CD4-positive, alpha-beta T cell (primary cell): ENCODE measurements around the gene GLG1. TPM values are rescaled to one million over a fixed set of nuclear protein-coding genes. Genes with fewer than 3 reads are reported as not detected.

Experiments
- ATAC-seq: fragments of 200-7000 bp; cut with Tn5 transposase; one replicate; pipeline ENCODE4 v1.10.0; 2022; ENCODE audit warnings: mild to moderate bottlenecking; ENCODE audit not compliant: poor library complexity
- CTCF ChIA-PET: fragments of 350-600 bp; sonication (Branson Sonifier 250); formaldehyde crosslinking; loops from one replicate; lab custom pipeline; 2021; ENCODE audit warnings: antibody characterized with exemption, inconsistent platforms; lab: Charles Lee
- POLR2A ChIA-PET: fragments of 350-600 bp; sonication (Branson Sonifier 250); formaldehyde crosslinking; loops from one replicate; lab custom pipeline; 2021; ENCODE audit warnings: antibody characterized with exemption, inconsistent platforms; lab: Charles Lee
- DNase-seq, 14 experiments: peaks; one replicate each; pipeline ENCODE4 v3.0.0-alpha.2; 2013 to 2020; ENCODE audit warnings: mixed read lengths in 2 of 14
- H3K27ac ChIP-seq, 2 donors: one replicate each; pipeline versions ENCODE4 v1.5.1 to v1.7.0; 2013; ENCODE audit warnings: low read length in 2 of 2, low read depth in 1 of 2, mild to moderate bottlenecking in 1 of 2
- H3K27me3 ChIP-seq, 2 experiments: 1 replicate in 1 of 2; 2 replicates in 1 of 2; pipeline versions ENCODE4 v1.6.1 to v1.7.0; 2013; ENCODE audit warnings: low read length in 2 of 2, control low read depth in 1 of 2, mild to moderate bottlenecking in 1 of 2, moderate library complexity in 1 of 2; ENCODE audit not compliant: insufficient read depth in 2 of 2, control insufficient read depth in 1 of 2
- H3K36me3 ChIP-seq: one replicate; pipeline ENCODE4 v1.6.1; 2013; ENCODE audit warnings: low read length, control low read depth; ENCODE audit not compliant: insufficient read depth
- H3K4me1 ChIP-seq: one replicate; pipeline ENCODE4 v1.6.1; 2013; ENCODE audit warnings: low read length, control low read depth; ENCODE audit not compliant: insufficient read depth
- H3K4me3 ChIP-seq: one replicate; pipeline ENCODE4 v1.5.1; 2013; ENCODE audit warnings: mild to moderate bottlenecking, low read length, moderate library complexity
- H3K9me3 ChIP-seq, 2 experiments: 1 replicate in 1 of 2; 2 replicates in 1 of 2; pipeline versions ENCODE4 v1.6.1 to v1.7.0; 2013; ENCODE audit warnings: low read length in 2 of 2, mild to moderate bottlenecking in 2 of 2, control low read depth in 1 of 2, moderate library complexity in 1 of 2; ENCODE audit not compliant: control insufficient read depth in 1 of 2, insufficient read depth in 1 of 2
- H3K27ac Mint-ChIP-seq: one replicate; pipeline ENCODE4 v1.8.0; 2020; ENCODE audit warnings: mixed read lengths
- H3K27me3 Mint-ChIP-seq: one replicate; pipeline ENCODE4 v1.8.0; 2021; ENCODE audit warnings: mixed read lengths
- H3K36me3 Mint-ChIP-seq: one replicate; pipeline ENCODE4 v1.8.0; 2021; ENCODE audit warnings: low read depth, mixed read lengths
- H3K4me1 Mint-ChIP-seq: one replicate; pipeline ENCODE4 v1.8.0; 2021; ENCODE audit warnings: low read depth, mixed read lengths
- H3K4me3 Mint-ChIP-seq: one replicate; pipeline ENCODE4 v1.8.0; 2020; ENCODE audit warnings: mild to moderate bottlenecking, mixed read lengths
- H3K9me3 Mint-ChIP-seq: one replicate; pipeline ENCODE4 v1.8.0; 2020; ENCODE audit warnings: mixed read lengths
- intact Hi-C, 2 experiments: fragments of 100-400 bp; cut with DNase I in 1 of 2; cut with micrococcal nuclease in 1 of 2; formaldehyde crosslinking; loops; one replicate each; pipeline versions ENCODE4 v1.15.1 to v1.9.0; 2023 to 2025; cut with DNase I, micrococcal nuclease
- total RNA-seq, 174 experiments: library from RNA in 2 of 174; stranded (reverse) in 2 of 174; gene quantifications; one replicate each; pipeline ENCODE4 v1.2.3 and lab custom pipeline; 2021 to 2026
- TF ChIP-seq, protein P1 (sequence below): fragments of 200-600 bp; IDR thresholded peaks from one replicate; pipeline ENCODE4 v1.8.0; 2022; ENCODE audit warnings: antibody characterized with exemption, mild to moderate bottlenecking

GLG1 gene
- total RNA-seq, 2 experiments from 2014 or later = 110 to 114 TPM

DNA sequence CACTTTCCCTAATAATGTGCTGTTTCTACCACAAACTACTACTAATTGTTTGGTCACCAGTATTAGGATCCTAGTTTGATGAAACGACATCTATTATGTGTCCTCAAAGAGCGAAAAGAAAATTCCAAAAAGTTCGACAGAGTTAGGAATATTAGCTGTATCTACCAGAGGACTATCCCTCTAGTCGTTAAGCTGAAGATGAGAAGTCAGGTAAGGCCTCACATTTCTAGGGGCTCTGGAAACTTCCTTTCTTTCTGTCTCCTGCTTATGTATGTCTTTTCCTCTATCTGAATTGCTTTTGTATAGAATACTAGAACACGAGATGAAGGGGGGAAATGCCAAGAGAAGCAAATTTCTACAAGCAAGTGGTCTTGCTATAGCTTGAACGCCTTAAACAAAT, 1.6 kb downstream of the GLG1 start:
- no peak for ATAC-seq
- H3K4me3 ChIP-seq = peak overlapping the region; percentile 92
- no peak for DNase-seq
- H3K36me3 Mint-ChIP-seq = peaks cover 25% of the 10 kb centered on the region
- no peaks in the 10 kb centered on the region for H3K27me3 ChIP-seq
- no peaks in the 10 kb centered on the region for H3K9me3 ChIP-seq
- CTCF ChIA-PET = no interaction called here
- intact Hi-C loops = loop anchor here (5.0 to 10.0 kb wide), 3 partner anchors 241 to 1941 kb away; partner anchors contain the start of gene PSMD7 (in 2 of the 2)
- no peaks in the 10 kb centered on the region for H3K36me3 ChIP-seq
- H3K27ac ChIP-seq = peak overlapping the region in 1 of 2 donors; percentile 91
- no peaks in the 10 kb centered on the region for H3K9me3 Mint-ChIP-seq
- peaks cover 76% of the 10 kb centered on the region for H3K4me1 Mint-ChIP-seq
- peak overlapping the region; percentile 95 for H3K27ac Mint-ChIP-seq
- TF ChIP-seq, protein P1, sequence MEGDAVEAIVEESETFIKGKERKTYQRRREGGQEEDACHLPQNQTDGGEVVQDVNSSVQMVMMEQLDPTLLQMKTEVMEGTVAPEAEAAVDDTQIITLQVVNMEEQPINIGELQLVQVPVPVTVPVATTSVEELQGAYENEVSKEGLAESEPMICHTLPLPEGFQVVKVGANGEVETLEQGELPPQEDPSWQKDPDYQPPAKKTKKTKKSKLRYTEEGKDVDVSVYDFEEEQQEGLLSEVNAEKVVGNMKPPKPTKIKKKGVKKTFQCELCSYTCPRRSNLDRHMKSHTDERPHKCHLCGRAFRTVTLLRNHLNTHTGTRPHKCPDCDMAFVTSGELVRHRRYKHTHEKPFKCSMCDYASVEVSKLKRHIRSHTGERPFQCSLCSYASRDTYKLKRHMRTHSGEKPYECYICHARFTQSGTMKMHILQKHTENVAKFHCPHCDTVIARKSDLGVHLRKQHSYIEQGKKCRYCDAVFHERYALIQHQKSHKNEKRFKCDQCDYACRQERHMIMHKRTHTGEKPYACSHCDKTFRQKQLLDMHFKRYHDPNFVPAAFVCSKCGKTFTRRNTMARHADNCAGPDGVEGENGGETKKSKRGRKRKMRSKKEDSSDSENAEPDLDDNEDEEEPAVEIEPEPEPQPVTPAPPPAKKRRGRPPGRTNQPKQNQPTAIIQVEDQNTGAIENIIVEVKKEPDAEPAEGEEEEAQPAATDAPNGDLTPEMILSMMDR = no peak
- peak overlapping the region; percentile 95 for H3K4me3 Mint-ChIP-seq
- H3K27me3 Mint-ChIP-seq = no peaks in the 10 kb centered on the region
- POLR2A ChIA-PET = interaction anchor here (0.6 to 1.0 kb wide), 3 partner anchors 13 to 38 kb away, joined by 3 read pairs; no protein-coding TSS in a partner anchor
- peaks cover 61% of the 10 kb centered on the region for H3K4me1 ChIP-seq

DNA sequence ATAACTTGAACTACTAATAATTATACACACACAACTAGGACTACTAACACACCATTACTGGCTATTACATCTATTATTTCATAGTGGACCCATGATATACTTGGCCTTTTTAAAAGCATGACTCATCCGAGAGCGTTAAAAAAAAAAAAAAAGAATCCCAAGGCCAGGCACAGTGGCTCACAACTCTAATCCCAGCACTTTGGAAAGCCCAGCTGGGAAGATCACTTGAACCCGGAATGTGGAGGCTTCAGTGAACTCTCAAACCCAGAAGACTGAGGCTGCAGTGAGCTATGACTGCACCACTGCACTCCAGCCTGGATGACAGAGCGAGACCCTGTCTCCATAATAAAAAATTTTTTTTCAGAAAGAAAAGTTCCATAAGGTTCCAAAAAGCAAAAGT, 3.1 kb downstream of the GLG1 start:
- Histone ChIP-seq H3K27me3 (no peaks in the 10 kb centered on the region), H3K36me3 (peaks cover 3% of the 10 kb centered on the region), H3K27ac (no peak overlapping the region), H3K4me1 (peaks cover 59% of the 10 kb centered on the region), H3K4me3 (no peak overlapping the region), H3K9me3 (no peaks in the 10 kb centered on the region)
- DNase-seq (no peak), ATAC-seq (no peak)
- ChIA-PET CTCF (no interaction called here), POLR2A (interaction anchor here (0.6 kb wide), 1 partner anchor 64 kb away, joined by 3 read pairs; no protein-coding TSS in a partner anchor)
- intact Hi-C loops = loop anchor here in 1 of 2 experiments (10.0 kb wide), 2 partner anchors 239 to 1939 kb away; no protein-coding TSS in a partner anchor
- peak overlapping the region; percentile 95 for H3K27ac Mint-ChIP-seq
- no peaks in the 10 kb centered on the region for H3K27me3 Mint-ChIP-seq
- peaks cover 38% of the 10 kb centered on the region for H3K36me3 Mint-ChIP-seq
- peak overlapping the region; percentile 95 for H3K4me3 Mint-ChIP-seq
- H3K4me1 Mint-ChIP-seq = peaks cover 82% of the 10 kb centered on the region
- no peaks in the 10 kb centered on the region for H3K9me3 Mint-ChIP-seq
- TF ChIP-seq, protein P1 = no peak

DNA sequence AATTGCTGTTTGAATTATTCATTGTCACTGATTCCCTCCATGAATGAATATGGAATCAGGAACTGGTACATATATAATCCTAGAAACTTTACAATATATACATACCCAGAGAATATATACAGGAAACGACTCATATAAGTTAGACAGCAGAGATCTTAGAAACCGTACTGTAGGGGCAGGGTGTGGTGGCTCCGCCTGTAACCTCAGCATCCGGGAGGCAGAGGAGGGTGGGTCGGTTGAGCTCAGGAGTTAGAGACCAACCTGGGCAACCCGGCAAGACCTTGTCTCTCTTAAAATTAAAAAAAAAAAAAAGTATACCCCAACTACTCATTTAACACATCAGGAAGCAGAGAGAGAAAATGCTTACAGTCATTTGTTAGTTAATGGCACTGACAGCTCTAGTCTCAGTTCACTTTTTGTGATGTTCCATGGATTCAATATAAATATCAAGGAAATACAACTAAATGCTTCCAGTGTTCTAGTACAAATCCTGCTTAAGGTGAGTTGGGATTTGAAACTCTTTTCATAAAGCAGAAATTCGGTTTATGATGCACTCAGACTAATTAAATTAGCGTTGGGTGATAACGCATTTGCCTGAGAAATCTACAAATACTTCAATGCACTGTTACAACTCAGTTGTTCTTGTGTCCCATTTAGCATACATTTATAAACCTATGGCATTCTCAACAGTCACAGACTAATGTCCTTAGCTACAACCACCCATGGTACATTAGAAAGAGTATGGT, 5.6 kb downstream of the GLG1 start:
- H3K27me3 ChIP-seq = no peaks in the 10 kb centered on the region
- Mint-ChIP-seq H3K27ac (peak overlapping the region; percentile 95), H3K27me3 (no peaks in the 10 kb centered on the region), H3K9me3 (no peaks in the 10 kb centered on the region), H3K36me3 (peaks cover 57% of the 10 kb centered on the region), H3K4me1 (peaks cover 73% of the 10 kb centered on the region), H3K4me3 (peak overlapping the region; percentile 83)
- H3K4me3 ChIP-seq = peak overlapping the region; percentile 31
- CTCF ChIA-PET = interaction anchor here (2.1 kb wide), 1 partner anchor 22 kb away, joined by 6 read pairs; no protein-coding TSS in a partner anchor
- TF ChIP-seq, protein P1 = no peak
- H3K27ac ChIP-seq = peak overlapping the region; percentile 73 to 78
- H3K4me1 ChIP-seq = peaks cover 55% of the 10 kb centered on the region
- peaks cover 16% of the 10 kb centered on the region for H3K36me3 ChIP-seq
- intact Hi-C loops = loop anchor here in 1 of 2 experiments (10.0 kb wide), 2 partner anchors 236 to 1936 kb away; no protein-coding TSS in a partner anchor
- ATAC-seq = peak; percentile 97
- no peaks in the 10 kb centered on the region for H3K9me3 ChIP-seq
- DNase-seq = peak; percentile 40 to 87 (median 70)
- POLR2A ChIA-PET = interaction anchor here (0.7 to 2.1 kb wide), 7 partner anchors 17 to 1048 kb away, joined by 3 to 5 read pairs (median 3); partner anchors contain the start of gene RFWD3
